ENCODE measurements around the gene TRPM4.

DNA sequence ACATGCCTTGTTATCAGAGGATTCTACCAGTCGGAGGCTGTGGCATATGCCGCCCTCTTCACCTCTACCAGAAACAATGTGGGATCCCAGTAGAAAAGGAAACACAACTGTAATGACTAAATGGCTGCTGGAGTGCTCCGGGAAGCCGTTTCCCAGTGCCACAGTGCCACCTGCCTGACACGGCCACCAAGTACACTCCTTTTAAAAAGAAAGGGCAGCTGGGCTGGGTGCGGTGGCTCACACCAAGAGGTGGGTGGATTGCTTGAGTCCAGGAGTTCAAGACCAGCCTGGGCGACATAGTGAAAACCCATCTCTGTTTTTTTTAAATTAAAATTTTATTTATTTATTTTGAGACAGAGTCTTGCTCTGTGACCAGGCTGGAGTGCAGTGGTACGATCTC, 67.3 kb downstream of the TRPM4 start:
- TF ChIP-seq, protein P1, sequence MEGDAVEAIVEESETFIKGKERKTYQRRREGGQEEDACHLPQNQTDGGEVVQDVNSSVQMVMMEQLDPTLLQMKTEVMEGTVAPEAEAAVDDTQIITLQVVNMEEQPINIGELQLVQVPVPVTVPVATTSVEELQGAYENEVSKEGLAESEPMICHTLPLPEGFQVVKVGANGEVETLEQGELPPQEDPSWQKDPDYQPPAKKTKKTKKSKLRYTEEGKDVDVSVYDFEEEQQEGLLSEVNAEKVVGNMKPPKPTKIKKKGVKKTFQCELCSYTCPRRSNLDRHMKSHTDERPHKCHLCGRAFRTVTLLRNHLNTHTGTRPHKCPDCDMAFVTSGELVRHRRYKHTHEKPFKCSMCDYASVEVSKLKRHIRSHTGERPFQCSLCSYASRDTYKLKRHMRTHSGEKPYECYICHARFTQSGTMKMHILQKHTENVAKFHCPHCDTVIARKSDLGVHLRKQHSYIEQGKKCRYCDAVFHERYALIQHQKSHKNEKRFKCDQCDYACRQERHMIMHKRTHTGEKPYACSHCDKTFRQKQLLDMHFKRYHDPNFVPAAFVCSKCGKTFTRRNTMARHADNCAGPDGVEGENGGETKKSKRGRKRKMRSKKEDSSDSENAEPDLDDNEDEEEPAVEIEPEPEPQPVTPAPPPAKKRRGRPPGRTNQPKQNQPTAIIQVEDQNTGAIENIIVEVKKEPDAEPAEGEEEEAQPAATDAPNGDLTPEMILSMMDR (conservative IDR thresholded peaks at IDR 0.05; ENCODE audit: low read length): peak; percentile 82
- TF ChIP-seq EZH2phosphoT487 (IDR thresholded peaks at IDR 0.05; ENCODE audit: borderline replicate concordance, low read depth, low read length): no peak

All from OCI-LY7 (cell line).